HG03354 (cell line): ENCODE results near the gene BNC2.
"Not testable (repeated sequence)": the region's sequence is repeated elsewhere in the genome, so short reads cannot be mapped to it uniquely, and the experiment has no call there.

ENCODE experiments used
- ATAC-seq: cut with Tn5 transposase; IDR thresholded peaks from one replicate; pipeline ENCODE4 v1.9.1; 2021; ENCODE audit warnings: mild to moderate bottlenecking; ENCODE audit not compliant: unreplicated experiment, poor library complexity, severe bottlenecking

Gene BNC2

GRCh38 chr9:16575986-16576245 is 294.6 kb downstream of the BNC2 start:
- no peak for ATAC-seq

GRCh38 chr9:16575142-16575985 is 295.1 kb downstream of the BNC2 start:
- no peak for ATAC-seq

- no peak for ATAC-seq
Observed at GRCh38 chr9:16572005-16572734, 298.3 kb downstream of the BNC2 start.

GRCh38 chr9:16571127-16571802 is 299.2 kb downstream of the BNC2 start:
- ATAC-seq, result no peak

GRCh38 chr9:16563446-16563845 is 307.0 kb downstream of the BNC2 start:
- ATAC-seq, result no peak

GRCh38 chr9:16561121-16561520 is 309.3 kb downstream of the BNC2 start:
- ATAC-seq, result no peak

- no peak for ATAC-seq
Observed at GRCh38 chr9:16559418-16560188, 310.9 kb downstream of the BNC2 start.

GRCh38 chr9:16555802-16556201 is 314.7 kb downstream of the BNC2 start:
- ATAC-seq, result no peak

- ATAC-seq, result no peak
Observed at GRCh38 chr9:16553869-16554540, 316.5 kb downstream of the BNC2 start.

- no peak for ATAC-seq
Observed at GRCh38 chr9:16552252-16552651, 318.2 kb downstream of the BNC2 start.

GRCh38 chr9:16551692-16552091 is 318.8 kb downstream of the BNC2 start:
- ATAC-seq, result no peak

GRCh38 chr9:16545639-16546038 is 324.8 kb downstream of the BNC2 start:
- no peak for ATAC-seq

GRCh38 chr9:16544842-16545241 is 325.6 kb downstream of the BNC2 start:
- ATAC-seq, result no peak

GRCh38 chr9:16543686-16544085 is 326.8 kb downstream of the BNC2 start:
- no peak for ATAC-seq

GRCh38 chr9:16543225-16543624 is 327.2 kb downstream of the BNC2 start:
- ATAC-seq, result no peak

- no peak for ATAC-seq
Observed at GRCh38 chr9:16542290-16542689, 328.2 kb downstream of the BNC2 start.

- no peak for ATAC-seq
Observed at GRCh38 chr9:16540743-16541613, 329.5 kb downstream of the BNC2 start.

- not testable (repeated sequence) for ATAC-seq
Observed at GRCh38 chr9:16539626-16540025, 330.8 kb downstream of the BNC2 start.

GRCh38 chr9:16535555-16535954 is 334.9 kb downstream of the BNC2 start:
- no peak for ATAC-seq
